Islet precursor cell (in vitro differentiated cells): ENCODE data around the gene CACNA2D3.
"Not testable (repeated sequence)": the region's sequence is repeated elsewhere in the genome, so short reads cannot be mapped to it uniquely, and the experiment has no call there.

Experiments
- DNase-seq: peaks from one replicate; pipeline ENCODE4 v3.0.0-alpha.2; 2018

The CACNA2D3 gene

DNA sequence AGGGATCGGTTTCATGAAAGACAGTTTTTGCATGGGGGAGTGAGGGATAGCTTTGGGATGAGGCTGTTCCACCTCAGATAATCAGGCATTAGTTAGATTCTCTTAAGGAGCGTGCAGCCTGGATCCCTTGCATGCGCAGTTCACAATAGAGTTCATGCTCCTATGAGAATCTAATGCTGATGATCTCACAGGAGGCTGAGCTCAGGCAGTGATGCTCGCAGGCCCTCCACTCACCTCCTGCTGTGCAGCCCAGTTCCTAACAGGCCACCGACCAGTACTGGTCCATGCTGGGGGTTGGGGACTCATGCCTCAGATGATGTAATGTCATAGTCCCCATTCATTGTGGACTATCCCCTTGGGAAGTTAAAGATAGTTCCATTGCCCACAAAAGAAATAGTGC lies 255.8 kb downstream of the CACNA2D3 start:
- DNase-seq: no peak

DNA sequence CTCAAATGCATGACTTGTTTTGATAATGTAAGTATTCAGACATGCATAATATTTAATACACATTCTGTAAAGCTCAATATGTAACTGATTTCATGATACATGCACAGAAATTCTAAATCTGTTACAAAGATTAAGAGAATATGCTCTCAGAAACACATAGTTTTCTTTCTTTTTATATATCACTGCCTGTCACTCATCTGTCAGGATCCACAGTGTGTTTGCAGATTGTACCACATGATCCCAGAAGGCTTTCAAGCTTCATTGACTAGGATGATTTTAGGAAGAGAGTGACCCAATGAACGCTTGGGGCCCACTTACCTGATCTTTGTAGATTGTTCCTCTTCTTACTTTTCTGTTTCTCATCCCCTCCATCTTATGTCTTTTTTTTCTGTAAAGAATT lies 261.9 kb downstream of the CACNA2D3 start:
- DNase-seq: no peak

DNA sequence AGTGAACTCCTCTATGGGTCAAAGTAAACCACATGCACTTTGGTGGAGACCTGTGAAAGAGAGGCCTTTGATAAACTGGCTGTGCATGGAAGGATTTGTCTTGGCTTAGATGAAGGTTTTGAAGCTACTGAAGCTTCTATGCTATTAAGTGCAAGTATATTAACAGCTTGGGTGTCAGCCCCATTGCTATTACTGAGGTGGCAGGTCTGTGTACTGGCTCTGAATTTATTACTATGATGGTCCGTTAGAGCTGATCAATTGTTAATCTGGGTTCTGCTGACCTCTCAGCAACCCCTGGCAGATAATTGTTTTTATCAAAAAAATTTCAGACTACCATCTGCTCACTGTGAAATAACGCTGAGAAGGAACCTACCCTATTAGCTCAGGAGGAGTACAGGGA lies 268.2 kb downstream of the CACNA2D3 start:
- no peak for DNase-seq

DNA sequence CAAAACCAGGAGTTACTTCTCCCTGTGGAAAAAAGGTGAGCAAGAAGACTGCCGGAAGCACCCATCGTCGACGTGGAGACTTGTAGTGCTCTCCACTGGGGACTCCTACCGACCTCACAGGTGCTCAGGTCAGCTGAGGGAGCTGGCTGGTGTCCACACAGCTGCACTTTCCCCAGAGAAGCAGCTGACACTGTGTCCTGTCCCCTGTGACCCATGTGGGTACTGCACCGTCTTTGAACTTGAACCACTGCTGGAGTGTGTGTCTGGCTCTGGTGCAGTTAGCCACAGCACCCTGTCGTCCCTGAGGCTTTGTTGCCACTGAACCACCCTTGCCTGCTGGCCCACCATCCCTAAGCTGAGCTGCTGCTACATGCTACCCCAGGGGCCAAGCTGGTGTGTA lies 270.8 kb downstream of the CACNA2D3 start:
- no peak for DNase-seq

DNA sequence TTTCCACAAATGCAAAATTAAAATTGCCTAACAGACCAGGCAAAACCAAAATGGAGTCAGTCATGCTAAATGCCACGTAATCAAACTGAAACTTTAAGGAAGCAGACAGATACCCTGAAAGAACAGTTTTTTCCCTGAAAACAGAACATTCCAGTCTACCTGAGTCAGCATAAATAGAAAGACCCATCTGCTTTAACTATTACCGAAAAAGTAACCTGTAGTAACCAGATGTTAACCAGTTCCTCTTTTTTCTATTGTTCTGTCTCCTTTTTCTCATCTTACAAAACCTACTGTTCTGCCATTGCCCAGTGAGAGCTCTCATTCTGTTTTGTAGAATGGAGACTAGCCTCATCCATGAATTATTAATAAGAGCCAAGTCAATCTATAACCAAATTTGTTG lies 286.0 kb downstream of the CACNA2D3 start:
- no peak for DNase-seq

DNA sequence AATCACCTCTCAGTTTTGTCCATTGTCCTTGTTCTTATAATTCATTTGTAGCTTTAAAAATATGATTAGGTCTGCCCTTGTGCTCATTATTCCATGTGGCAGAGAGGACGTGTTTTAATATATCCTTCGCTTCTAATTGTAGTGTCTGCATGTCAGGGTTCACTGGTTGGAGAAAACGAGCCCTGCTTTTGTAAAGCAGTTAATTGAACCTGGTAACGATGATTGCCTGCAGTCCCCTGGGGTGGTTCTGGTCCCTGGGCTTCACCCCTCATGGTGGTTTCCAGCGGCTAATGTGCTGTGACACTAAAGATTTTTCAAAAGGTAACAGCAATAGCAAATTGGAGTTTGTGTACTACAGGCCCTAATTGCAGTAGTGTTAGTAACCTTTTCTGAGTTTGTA lies 299.6 kb downstream of the CACNA2D3 start:
- no peak for DNase-seq

DNA sequence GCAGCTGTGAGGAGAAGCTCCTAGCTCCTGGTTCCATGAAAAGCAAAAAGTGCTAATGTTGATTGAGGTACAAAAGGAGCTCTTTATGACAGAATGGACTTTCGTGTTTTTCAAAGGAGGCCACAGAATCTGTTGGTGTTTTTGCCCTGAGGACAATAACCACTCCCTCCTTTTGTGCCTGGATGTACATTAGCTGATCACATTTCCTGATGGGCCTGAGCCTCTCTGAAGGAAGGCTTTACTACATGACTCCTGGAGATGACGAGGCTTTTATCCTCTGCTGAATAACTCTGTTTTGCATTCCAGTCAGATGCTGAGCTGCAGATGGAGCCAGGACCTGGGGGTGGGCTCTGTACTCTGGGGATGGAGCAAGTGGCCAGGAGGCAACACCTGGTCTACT lies 301.9 kb downstream of the CACNA2D3 start:
- DNase-seq: no peak

DNA sequence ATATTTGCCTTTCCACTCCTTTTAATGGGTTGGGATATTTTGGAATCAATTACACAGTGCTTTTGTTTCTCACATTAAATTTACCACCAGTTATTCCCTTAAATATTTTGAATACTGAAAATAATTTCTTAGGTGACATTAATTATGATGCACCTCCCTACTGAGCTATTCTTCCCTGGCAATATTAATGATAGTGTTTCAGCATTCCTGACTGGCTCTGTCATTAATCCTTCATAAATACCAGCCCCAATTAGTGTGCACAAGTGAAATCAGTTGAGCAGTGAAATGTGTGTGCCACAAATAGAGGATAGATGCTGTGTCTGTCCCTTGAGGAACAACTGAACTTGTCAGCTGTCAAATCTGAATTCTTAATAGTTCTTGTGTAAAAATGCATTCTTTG lies 304.0 kb downstream of the CACNA2D3 start:
- DNase-seq: no peak

- DNase-seq: no peak
These were observed 305.1 kb downstream of the CACNA2D3 start for GRCh38 chr3:54427501-54427900.

GRCh38 chr3:54427941-54428871 lies 305.9 kb downstream of the CACNA2D3 start:
- peak; percentile 77 for DNase-seq

DNA sequence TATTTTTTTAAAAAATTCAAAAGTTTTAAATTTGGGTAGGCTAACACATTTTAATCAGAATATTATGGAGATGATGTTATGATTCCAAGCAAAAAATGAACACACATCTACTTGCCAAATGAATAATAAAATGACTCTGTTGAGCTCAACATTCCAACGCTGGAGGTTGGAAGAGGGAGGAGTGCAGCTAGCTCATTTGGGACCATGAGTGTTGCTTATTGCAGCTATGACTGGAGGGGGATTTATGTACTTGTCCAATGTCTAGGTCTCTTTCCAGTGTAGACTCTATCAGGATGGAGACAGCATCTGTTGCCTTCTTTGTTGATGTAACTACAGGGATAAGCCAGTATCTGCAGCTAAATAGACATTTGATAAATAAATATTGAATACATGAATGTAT lies 310.6 kb downstream of the CACNA2D3 start:
- DNase-seq: no peak

- peak; percentile 82 for DNase-seq
These were observed 311.5 kb downstream of the CACNA2D3 start for GRCh38 chr3:54433846-54434245.

- DNase-seq: no peak
These were observed 312.4 kb downstream of the CACNA2D3 start for GRCh38 chr3:54434756-54435155.

DNA sequence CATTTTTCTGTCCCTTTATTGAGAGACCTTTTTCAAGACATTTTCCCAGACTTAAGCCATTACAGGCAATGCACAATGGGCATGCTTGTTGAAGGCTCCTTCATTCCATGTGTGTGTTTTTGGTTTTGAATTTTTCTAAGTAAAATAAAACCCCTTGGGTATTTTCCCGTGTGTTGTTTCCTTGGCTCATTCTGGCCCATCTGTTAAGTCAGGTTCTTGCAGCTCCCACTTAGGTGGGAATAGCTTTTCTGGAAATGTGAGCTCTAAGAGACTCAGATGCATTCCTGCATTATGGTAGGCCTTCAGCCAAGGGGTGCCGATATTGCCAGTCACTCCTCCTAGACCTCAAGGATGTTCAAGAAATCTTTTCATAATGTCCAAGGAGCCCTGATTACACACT lies 314.9 kb downstream of the CACNA2D3 start:
- no peak for DNase-seq

GRCh38 chr3:54443561-54444161 lies 321.3 kb downstream of the CACNA2D3 start:
- no peak for DNase-seq

DNA sequence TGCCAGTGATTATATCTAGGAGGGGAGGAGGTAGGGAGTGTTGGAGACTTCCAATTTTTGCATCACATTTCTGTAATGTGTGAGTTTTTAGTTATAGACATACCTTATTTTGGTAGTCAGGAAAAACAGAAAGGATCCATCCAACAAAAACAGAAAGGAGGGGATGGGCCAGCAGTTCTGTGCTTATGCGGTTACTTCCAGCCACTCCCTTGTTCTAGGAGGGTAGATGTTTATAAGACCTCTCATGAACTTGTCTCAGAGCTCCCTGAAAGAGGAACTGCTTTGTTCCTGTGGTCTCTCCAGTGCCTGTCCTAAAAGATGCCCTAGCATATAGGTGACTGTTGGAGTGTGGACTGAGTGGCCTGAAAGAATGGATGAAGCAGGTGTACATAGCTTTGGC lies 323.3 kb downstream of the CACNA2D3 start:
- no peak for DNase-seq

DNA sequence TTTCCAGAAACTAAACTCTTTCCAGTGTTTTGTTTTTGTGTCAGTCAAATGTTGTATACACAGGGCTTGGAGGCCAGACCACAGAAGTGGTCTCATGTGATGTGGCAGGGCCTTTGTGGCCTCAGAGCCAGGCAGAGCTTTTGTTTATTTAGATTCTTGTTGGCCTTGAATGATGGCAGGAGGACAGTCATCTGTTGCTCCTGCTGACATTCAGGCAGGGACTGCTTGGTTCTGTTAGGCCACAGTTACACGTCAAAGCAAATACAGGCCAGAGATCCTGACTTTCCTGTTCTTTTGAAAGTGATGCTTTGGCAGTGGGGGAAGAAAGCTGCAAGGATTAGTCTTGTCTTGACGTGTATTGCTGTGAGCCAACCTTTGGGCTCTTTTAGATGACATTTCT lies 325.1 kb downstream of the CACNA2D3 start:
- no peak for DNase-seq

DNA sequence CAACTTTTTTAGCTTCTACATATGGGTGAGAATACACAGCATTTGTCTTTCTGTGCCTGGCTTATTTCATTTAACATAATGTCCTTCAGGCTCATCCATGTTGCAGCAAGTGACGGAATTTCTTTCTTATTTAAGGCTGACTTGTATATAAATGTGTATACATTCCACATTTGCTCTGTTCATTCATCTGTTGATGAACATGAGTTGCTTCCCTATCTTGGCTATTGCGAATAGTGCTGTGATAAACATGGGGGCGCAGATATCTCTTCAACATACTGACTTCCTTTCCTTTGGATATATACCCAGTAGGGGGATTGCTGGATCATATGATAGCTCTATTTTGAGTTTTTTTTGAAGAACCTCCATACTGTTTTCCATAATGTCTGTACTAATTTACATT lies 332.5 kb downstream of the CACNA2D3 start:
- no peak for DNase-seq

GRCh38 chr3:54458357-54458756 lies 336.0 kb downstream of the CACNA2D3 start:
- DNase-seq: no peak

GRCh38 chr3:54464554-54464953 lies 342.2 kb downstream of the CACNA2D3 start:
- DNase-seq: not testable (repeated sequence)

DNA sequence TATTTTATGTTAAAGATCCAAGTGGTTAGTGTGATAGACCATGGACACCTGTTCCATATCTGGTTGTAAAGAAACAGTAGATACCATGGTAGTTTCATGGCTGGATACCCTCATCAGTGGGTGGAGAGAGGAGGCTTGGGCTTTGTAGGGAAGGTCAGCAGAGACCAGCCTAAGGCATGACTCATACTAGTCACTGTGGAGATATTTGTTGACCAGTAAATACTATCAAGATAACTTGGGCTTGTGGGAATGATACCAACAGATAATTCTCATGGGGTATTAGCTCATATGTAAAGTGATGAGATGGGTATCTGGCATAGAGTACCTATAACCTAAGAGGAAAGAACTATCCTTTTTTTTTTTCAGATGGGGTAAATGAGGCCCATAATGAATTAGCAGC lies 354.5 kb downstream of the CACNA2D3 start:
- DNase-seq: no peak

DNA sequence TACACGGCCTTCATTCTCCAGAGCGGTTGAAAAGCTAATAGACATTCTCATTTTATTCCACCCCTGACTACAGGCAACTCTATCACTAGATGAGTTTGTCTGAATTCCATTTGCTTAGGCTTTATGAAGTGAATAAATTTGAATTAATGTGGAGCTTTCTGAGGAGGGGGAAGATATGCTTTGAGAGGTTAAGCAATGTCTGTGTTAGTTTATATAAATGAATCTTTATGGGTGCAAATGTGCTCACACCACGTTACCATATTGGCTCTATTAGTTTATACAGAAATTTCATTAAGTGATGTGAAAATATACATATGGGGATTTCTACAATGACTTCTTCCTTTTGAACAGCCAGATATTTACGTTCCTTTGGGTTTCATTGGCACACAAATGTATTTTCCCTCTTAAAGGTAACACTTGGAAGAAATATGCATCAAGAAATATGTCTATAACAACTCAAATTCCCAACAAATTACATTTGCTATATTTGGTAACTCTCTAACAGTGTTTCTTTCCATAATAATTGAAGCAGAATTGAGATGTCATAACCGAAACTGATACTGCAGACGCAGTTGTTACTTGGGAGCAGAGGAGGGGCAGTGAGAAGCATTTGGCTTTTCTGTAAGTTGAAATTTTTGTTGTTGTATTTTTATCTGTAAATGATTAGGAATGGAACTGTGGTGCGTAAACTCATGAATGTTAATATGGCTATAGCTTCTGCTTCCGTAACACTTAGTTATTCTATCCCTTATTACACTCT lies 359.4 kb downstream of the CACNA2D3 start:
- DNase-seq: no peak

DNA sequence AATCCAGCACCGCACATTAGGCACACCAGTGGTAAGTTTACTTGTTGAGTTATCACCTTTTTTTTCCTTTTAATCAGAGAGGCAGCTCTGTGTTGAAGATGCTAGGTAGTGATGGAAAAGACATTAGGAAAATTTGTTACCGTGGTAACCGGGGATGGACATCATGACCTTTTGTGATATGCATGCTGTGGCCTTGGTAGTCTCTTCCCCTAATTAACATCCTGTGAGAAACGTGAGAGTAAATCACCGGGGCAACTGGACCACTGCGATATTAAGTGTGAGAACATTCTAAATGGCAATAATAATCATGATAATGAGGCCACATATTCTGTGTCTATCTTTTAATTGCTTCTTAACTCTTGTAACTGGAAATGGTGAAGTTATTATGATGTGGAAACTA lies 362.0 kb downstream of the CACNA2D3 start:
- DNase-seq: no peak

DNA sequence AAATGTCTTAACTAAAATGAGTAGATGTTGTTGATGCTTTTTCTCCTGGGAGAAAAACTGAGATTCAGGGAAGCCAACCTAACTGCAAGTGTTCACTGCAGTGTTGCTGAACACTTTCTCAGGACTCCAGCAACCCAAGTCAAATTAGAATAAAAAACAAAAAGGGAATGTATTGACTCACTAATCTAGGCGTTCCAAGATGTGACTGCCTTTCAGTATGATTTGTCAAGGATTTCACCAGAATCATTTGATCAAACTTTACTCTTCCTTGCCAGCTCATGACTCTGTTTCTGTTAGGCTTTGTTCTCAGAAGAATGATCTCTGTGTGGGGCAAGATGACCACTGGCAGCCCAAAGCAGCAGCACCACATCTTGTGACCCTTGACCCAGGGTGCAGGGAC lies 364.0 kb downstream of the CACNA2D3 start:
- no peak for DNase-seq
